ENCODE results near the gene MYL7. TPM values are rescaled to one million over a fixed set of nuclear protein-coding genes. Genes with fewer than 3 reads are reported as not detected.

Gene MYL7
- total RNA-seq, 1 experiment from 2014 or later, result not detected

DNA sequence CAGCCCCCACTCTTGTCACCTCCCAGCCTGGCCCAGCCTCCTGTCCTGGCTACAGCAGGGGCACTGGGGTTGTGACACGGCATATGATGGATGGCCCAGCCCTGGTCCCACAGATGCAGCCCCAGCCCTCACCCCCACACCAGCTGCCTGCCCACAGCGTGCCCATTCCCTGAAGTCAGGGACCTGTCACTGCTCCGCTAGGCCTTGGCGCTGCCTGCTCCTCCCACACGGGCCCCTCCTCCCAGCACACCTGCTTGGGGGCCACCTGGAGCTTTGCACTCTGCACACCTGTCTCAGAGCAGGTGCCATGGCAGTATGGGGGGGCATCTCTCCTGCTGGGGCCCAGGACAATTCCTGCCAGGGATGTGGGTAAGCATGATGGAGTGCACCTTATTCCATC lies 44.6 kb upstream of the MYL7 start:
- H3K9me3 ChIP-seq (ENCODE audit: control insufficient read depth, insufficient read depth, low read depth, low read length), result peaks cover 4% of the 10 kb centered on the region; the same call in 1 of the 2 replicates
- ChIA-PET POLR2A (interaction anchor here (0.6 kb wide), 1 partner anchor 61 kb away, joined by 4 read pairs; no protein-coding TSS in a partner anchor), CTCF (no interaction called here)
- ATAC-seq (no peak), DNase-seq (ENCODE audit: low read depth, low spot score) (no peak)
- H3K4me3 ChIP-seq (ENCODE audit: low read depth in 2 of 2, low read length in 2 of 2), result no peak overlapping the region
- no peak overlapping the region; the same call in 1 of the 2 replicates for H3K27ac ChIP-seq (ENCODE audit: low read length)
- TF ChIP-seq POLR2AphosphoS5 (IDR thresholded peaks at IDR 0.05; ENCODE audit: low read depth, low read length) (no peak), TCF7L2 (IDR thresholded peaks at IDR 0.05; ENCODE audit: low read depth, low read length) (no peak), SIN3A (IDR thresholded peaks at IDR 0.05; ENCODE audit: borderline replicate concordance, insufficient read depth, low read depth, low read length) (no peak)
- TF ChIP-seq, protein P1, sequence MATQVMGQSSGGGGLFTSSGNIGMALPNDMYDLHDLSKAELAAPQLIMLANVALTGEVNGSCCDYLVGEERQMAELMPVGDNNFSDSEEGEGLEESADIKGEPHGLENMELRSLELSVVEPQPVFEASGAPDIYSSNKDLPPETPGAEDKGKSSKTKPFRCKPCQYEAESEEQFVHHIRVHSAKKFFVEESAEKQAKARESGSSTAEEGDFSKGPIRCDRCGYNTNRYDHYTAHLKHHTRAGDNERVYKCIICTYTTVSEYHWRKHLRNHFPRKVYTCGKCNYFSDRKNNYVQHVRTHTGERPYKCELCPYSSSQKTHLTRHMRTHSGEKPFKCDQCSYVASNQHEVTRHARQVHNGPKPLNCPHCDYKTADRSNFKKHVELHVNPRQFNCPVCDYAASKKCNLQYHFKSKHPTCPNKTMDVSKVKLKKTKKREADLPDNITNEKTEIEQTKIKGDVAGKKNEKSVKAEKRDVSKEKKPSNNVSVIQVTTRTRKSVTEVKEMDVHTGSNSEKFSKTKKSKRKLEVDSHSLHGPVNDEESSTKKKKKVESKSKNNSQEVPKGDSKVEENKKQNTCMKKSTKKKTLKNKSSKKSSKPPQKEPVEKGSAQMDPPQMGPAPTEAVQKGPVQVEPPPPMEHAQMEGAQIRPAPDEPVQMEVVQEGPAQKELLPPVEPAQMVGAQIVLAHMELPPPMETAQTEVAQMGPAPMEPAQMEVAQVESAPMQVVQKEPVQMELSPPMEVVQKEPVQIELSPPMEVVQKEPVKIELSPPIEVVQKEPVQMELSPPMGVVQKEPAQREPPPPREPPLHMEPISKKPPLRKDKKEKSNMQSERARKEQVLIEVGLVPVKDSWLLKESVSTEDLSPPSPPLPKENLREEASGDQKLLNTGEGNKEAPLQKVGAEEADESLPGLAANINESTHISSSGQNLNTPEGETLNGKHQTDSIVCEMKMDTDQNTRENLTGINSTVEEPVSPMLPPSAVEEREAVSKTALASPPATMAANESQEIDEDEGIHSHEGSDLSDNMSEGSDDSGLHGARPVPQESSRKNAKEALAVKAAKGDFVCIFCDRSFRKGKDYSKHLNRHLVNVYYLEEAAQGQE (IDR thresholded peaks at IDR 0.05; ENCODE audit: insufficient read depth in 1 of 2, low read depth in 2 of 2, low read length in 1 of 2), result no peak
- TF ChIP-seq, protein P2, sequence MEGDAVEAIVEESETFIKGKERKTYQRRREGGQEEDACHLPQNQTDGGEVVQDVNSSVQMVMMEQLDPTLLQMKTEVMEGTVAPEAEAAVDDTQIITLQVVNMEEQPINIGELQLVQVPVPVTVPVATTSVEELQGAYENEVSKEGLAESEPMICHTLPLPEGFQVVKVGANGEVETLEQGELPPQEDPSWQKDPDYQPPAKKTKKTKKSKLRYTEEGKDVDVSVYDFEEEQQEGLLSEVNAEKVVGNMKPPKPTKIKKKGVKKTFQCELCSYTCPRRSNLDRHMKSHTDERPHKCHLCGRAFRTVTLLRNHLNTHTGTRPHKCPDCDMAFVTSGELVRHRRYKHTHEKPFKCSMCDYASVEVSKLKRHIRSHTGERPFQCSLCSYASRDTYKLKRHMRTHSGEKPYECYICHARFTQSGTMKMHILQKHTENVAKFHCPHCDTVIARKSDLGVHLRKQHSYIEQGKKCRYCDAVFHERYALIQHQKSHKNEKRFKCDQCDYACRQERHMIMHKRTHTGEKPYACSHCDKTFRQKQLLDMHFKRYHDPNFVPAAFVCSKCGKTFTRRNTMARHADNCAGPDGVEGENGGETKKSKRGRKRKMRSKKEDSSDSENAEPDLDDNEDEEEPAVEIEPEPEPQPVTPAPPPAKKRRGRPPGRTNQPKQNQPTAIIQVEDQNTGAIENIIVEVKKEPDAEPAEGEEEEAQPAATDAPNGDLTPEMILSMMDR (IDR thresholded peaks at IDR 0.05), result no peak
- H3K4me1 ChIP-seq (ENCODE audit: control insufficient read depth, insufficient read depth, low read length), result peaks cover 21% of the 10 kb centered on the region
- H3K36me3 ChIP-seq (ENCODE audit: control insufficient read depth, insufficient read depth, low read length), result no peaks in the 10 kb centered on the region
- BruUV-seq (replicated peaks), result no TSS peak
- intact Hi-C loops (cut with micrococcal nuclease; ENCODE audit: unreplicated experiment), result no loop called here
- H3K27me3 ChIP-seq (ENCODE audit: control insufficient read depth, insufficient read depth, low read length), result no peaks in the 10 kb centered on the region
- in situ Hi-C loops (cut with HindIII; ENCODE audit: low pct_unique_long_range_greater_than_20kb, low sequenced_read_pairs), result no loop called here

GRCh38 chr7:44184873-44185446 lies 43.8 kb upstream of the MYL7 start:
- TF ChIP-seq, protein P2 (IDR thresholded peaks at IDR 0.05), result no peak
- TF ChIP-seq POLR2AphosphoS5 (IDR thresholded peaks at IDR 0.05; ENCODE audit: low read depth, low read length), result no peak
- no peak overlapping the region for H3K4me3 ChIP-seq (ENCODE audit: low read depth in 2 of 2, low read length in 2 of 2)
- ChIA-PET CTCF (no interaction called here), POLR2A (no interaction called here)
- in situ Hi-C loops (cut with HindIII; ENCODE audit: low pct_unique_long_range_greater_than_20kb, low sequenced_read_pairs), result no loop called here
- no TSS peak for BruUV-seq (replicated peaks)
- DNase-seq (ENCODE audit: low read depth, low spot score) (no peak), ATAC-seq (peak; percentile 23)
- H3K27ac ChIP-seq (ENCODE audit: low read length), result peak overlapping the region; percentile 75
- peaks cover 4% of the 10 kb centered on the region; the same call in 1 of the 2 replicates for H3K9me3 ChIP-seq (ENCODE audit: control insufficient read depth, insufficient read depth, low read depth, low read length)
- peaks cover 21% of the 10 kb centered on the region for H3K4me1 ChIP-seq (ENCODE audit: control insufficient read depth, insufficient read depth, low read length)
- H3K27me3 ChIP-seq (ENCODE audit: control insufficient read depth, insufficient read depth, low read length), result no peaks in the 10 kb centered on the region
- no peaks in the 10 kb centered on the region for H3K36me3 ChIP-seq (ENCODE audit: control insufficient read depth, insufficient read depth, low read length)
- intact Hi-C loops (cut with micrococcal nuclease; ENCODE audit: unreplicated experiment), result no loop called here

Data from Panc1 (cell line).